Loucy (cell line): ENCODE results near the gene SSC4D.

Experiments
- EZH2phosphoT487 ChIP-seq: fragments of 200-600 bp; IDR thresholded peaks from 2 replicates; pipeline ENCODE4 v1.6.1; 2018; ENCODE audit warnings: antibody characterized with exemption, mild to moderate bottlenecking, moderate library complexity, borderline replicate concordance
- TF ChIP-seq, protein P1 (sequence below): fragments of 200-600 bp; sonication (generic); conservative IDR thresholded peaks from 2 replicates; pipeline ENCODE4 v1.5.1; 2014; ENCODE audit warnings: mild to moderate bottlenecking, antibody characterized with exemption, low read length

DNA sequence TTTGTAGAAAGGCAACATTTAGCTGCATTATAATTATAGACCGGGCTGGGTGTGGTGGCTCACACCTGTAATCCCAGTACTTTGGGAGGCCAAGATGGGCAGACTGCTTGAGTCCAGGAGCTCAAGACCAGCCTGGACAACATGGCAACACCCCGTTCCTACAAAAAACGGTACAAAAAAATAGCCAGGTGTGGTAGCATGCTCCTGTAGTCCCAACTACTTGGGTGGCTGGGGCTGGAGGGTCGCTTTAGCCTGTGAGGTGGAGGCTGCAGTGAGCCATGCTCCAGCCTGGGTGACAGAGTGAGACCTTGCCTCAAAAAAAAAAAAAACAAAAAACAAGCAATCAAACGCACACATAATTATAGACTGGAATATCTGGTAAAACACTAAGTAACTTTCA, 55.8 kb downstream of the SSC4D start:
- TF ChIP-seq, protein P1, sequence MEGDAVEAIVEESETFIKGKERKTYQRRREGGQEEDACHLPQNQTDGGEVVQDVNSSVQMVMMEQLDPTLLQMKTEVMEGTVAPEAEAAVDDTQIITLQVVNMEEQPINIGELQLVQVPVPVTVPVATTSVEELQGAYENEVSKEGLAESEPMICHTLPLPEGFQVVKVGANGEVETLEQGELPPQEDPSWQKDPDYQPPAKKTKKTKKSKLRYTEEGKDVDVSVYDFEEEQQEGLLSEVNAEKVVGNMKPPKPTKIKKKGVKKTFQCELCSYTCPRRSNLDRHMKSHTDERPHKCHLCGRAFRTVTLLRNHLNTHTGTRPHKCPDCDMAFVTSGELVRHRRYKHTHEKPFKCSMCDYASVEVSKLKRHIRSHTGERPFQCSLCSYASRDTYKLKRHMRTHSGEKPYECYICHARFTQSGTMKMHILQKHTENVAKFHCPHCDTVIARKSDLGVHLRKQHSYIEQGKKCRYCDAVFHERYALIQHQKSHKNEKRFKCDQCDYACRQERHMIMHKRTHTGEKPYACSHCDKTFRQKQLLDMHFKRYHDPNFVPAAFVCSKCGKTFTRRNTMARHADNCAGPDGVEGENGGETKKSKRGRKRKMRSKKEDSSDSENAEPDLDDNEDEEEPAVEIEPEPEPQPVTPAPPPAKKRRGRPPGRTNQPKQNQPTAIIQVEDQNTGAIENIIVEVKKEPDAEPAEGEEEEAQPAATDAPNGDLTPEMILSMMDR, result no peak
- TF ChIP-seq EZH2phosphoT487, result no peak
